Stimulated activated naive B cell treated with anti-CD40 and anti-IgM and Interleukin-4, amounts not matched to agents 10 μg/mL and 1 μg/mL and 100 μg/mL, for 72 hours (primary cell): ENCODE results near the gene CALML4.
"Not testable (repeated sequence)": the region's sequence is repeated elsewhere in the genome, so short reads cannot be mapped to it uniquely, and the experiment has no call there.

Experiments used
- ATAC-seq, 2 donors: fragments of 150-1000 bp; cut with Tn5 transposase; replicated peaks; 2 replicates each; pipeline ENCODE4 v1.10.0; 2021; ENCODE audit warnings: moderate library complexity in 1 of 2
- DNase-seq: peaks from one replicate; pipeline ENCODE4 v3.0.0; 2021
- H3K27ac Mint-ChIP-seq: one replicate; pipeline ENCODE4 v1.8.0; 2022; ENCODE audit warnings: mild to moderate bottlenecking, mixed read lengths
- H3K27me3 Mint-ChIP-seq, 2 donors: one replicate each; pipeline ENCODE4 v1.8.0; 2022; ENCODE audit warnings: mixed read lengths in 2 of 2
- H3K36me3 Mint-ChIP-seq, 2 donors: one replicate each; pipeline ENCODE4 v1.8.0; 2022; ENCODE audit warnings: mixed read lengths in 2 of 2, mild to moderate bottlenecking in 1 of 2
- H3K4me1 Mint-ChIP-seq, 2 donors: one replicate each; pipeline ENCODE4 v1.8.0; 2022; ENCODE audit warnings: mixed read lengths in 2 of 2, mild to moderate bottlenecking in 1 of 2
- H3K4me3 Mint-ChIP-seq, 2 donors: one replicate each; pipeline ENCODE4 v1.8.0; 2022; ENCODE audit warnings: mild to moderate bottlenecking in 2 of 2, mixed read lengths in 2 of 2, moderate library complexity in 1 of 2
- H3K9me3 Mint-ChIP-seq, 2 donors: one replicate each; pipeline ENCODE4 v1.8.0; 2022; ENCODE audit warnings: mixed read lengths in 2 of 2, mild to moderate bottlenecking in 1 of 2

Gene CALML4

GRCh38 chr15:68220489-68220888, 15.4 kb upstream of the CALML4 start:
- ATAC-seq: no peak
- no peak for DNase-seq
- no peak overlapping the region for H3K4me3 Mint-ChIP-seq

GRCh38 chr15:68218847-68219798, 14.0 kb upstream of the CALML4 start:
- DNase-seq (no peak), ATAC-seq (no peak)
- Mint-ChIP-seq H3K36me3 (peaks cover 31 to 46% of the 10 kb centered on the region in 2 donors), H3K9me3 (no peaks in the 10 kb centered on the region), H3K4me3 (no peak overlapping the region), H3K27me3 (no peaks in the 10 kb centered on the region), H3K27ac (no peak overlapping the region), H3K4me1 (peaks cover 5 to 6% of the 10 kb centered on the region in 2 donors)

More at GRCh38 chr15:68220489-68220888, 15.4 kb upstream of the CALML4 start:
- Mint-ChIP-seq H3K36me3 (peaks cover 33 to 51% of the 10 kb centered on the region in 2 donors), H3K27me3 (no peaks in the 10 kb centered on the region), H3K4me1 (peaks cover 14 to 19% of the 10 kb centered on the region in 2 donors), H3K9me3 (no peaks in the 10 kb centered on the region), H3K27ac (no peak overlapping the region)

- Mint-ChIP-seq H3K9me3 (no peaks in the 10 kb centered on the region), H3K4me1 (peaks cover 6 to 9% of the 10 kb centered on the region in 2 donors), H3K27ac (no peak overlapping the region), H3K36me3 (peaks cover 37 to 51% of the 10 kb centered on the region in 2 donors), H3K27me3 (no peaks in the 10 kb centered on the region), H3K4me3 (no peak overlapping the region)
- ATAC-seq: no peak
- no peak for DNase-seq
Observed at GRCh38 chr15:68218331-68218730, 13.2 kb upstream of the CALML4 start.

- H3K36me3 Mint-ChIP-seq: peaks cover 32 to 47% of the 10 kb centered on the region in 2 donors
- no peak for DNase-seq
- no peaks in the 10 kb centered on the region for H3K9me3 Mint-ChIP-seq
- H3K27me3 Mint-ChIP-seq: no peaks in the 10 kb centered on the region
- H3K4me1 Mint-ChIP-seq: peaks cover 0 to 6% of the 10 kb centered on the region in 2 donors
- ATAC-seq: no peak
- H3K4me3 Mint-ChIP-seq: no peak overlapping the region
- H3K27ac Mint-ChIP-seq: no peak overlapping the region
Observed at GRCh38 chr15:68217341-68217740, 12.2 kb upstream of the CALML4 start.

- Mint-ChIP-seq H3K4me3 (no peak overlapping the region), H3K9me3 (no peaks in the 10 kb centered on the region), H3K27me3 (no peaks in the 10 kb centered on the region), H3K27ac (no peak overlapping the region), H3K4me1 (peaks cover 11 to 18% of the 10 kb centered on the region in 2 donors), H3K36me3 (peaks cover 37 to 62% of the 10 kb centered on the region in 2 donors)
- DNase-seq: no peak
- no peak for ATAC-seq
Observed at GRCh38 chr15:68214838-68215254, 9.7 kb upstream of the CALML4 start.

GRCh38 chr15:68213991-68214837, 9.1 kb upstream of the CALML4 start:
- ATAC-seq: no peak
- no peak overlapping the region for H3K4me3 Mint-ChIP-seq
- no peak for DNase-seq
- H3K9me3 Mint-ChIP-seq: no peaks in the 10 kb centered on the region
- peak overlapping the region; percentile 63 for H3K27ac Mint-ChIP-seq
- H3K36me3 Mint-ChIP-seq: peaks cover 40 to 60% of the 10 kb centered on the region in 2 donors
- peaks cover 17 to 24% of the 10 kb centered on the region in 2 donors for H3K4me1 Mint-ChIP-seq
- no peaks in the 10 kb centered on the region for H3K27me3 Mint-ChIP-seq

- Mint-ChIP-seq H3K4me1 (peaks cover 24 to 32% of the 10 kb centered on the region in 2 donors), H3K36me3 (peaks cover 39 to 61% of the 10 kb centered on the region in 2 donors)
- not testable (repeated sequence) for H3K9me3 Mint-ChIP-seq, DNase-seq, ATAC-seq, H3K4me3 Mint-ChIP-seq, H3K27me3 Mint-ChIP-seq, H3K27ac Mint-ChIP-seq
Observed at GRCh38 chr15:68213491-68213845, 8.3 kb upstream of the CALML4 start.

GRCh38 chr15:68211656-68212320, 6.7 kb upstream of the CALML4 start:
- no peak overlapping the region for H3K27ac Mint-ChIP-seq
- H3K9me3 Mint-ChIP-seq: no peaks in the 10 kb centered on the region
- peaks cover 39 to 60% of the 10 kb centered on the region in 2 donors for H3K36me3 Mint-ChIP-seq
- no peaks in the 10 kb centered on the region for H3K27me3 Mint-ChIP-seq
- H3K4me1 Mint-ChIP-seq: peaks cover 25 to 40% of the 10 kb centered on the region in 2 donors
- DNase-seq: no peak
- no peak overlapping the region for H3K4me3 Mint-ChIP-seq
- no peak for ATAC-seq

- Mint-ChIP-seq H3K4me1 (peaks cover 30 to 48% of the 10 kb centered on the region in 2 donors), H3K36me3 (peaks cover 37 to 57% of the 10 kb centered on the region in 2 donors), H3K9me3 (no peaks in the 10 kb centered on the region), H3K27me3 (no peaks in the 10 kb centered on the region), H3K27ac (peak overlapping the region; percentile 14), H3K4me3 (no peak overlapping the region)
- peak; percentile 53 to 63 for ATAC-seq
- DNase-seq: peak; percentile 39
Observed at GRCh38 chr15:68210821-68211655, 5.9 kb upstream of the CALML4 start.

GRCh38 chr15:68210409-68210756, 5.3 kb upstream of the CALML4 start:
- H3K27ac Mint-ChIP-seq: peak overlapping the region; percentile 11
- DNase-seq (no peak), ATAC-seq (no peak)
- no peaks in the 10 kb centered on the region for H3K27me3 Mint-ChIP-seq
- H3K4me1 Mint-ChIP-seq: peaks cover 31 to 49% of the 10 kb centered on the region in 2 donors
- peaks cover 40 to 58% of the 10 kb centered on the region in 2 donors for H3K36me3 Mint-ChIP-seq
- H3K4me3 Mint-ChIP-seq: no peak overlapping the region
- H3K9me3 Mint-ChIP-seq: no peaks in the 10 kb centered on the region

GRCh38 chr15:68209735-68210408, 4.7 kb upstream of the CALML4 start:
- H3K27me3 Mint-ChIP-seq: no peaks in the 10 kb centered on the region
- DNase-seq (peak; percentile 32), ATAC-seq (peak; percentile 80 to 83)
- H3K4me1 Mint-ChIP-seq: peaks cover 31 to 49% of the 10 kb centered on the region in 2 donors
- peak overlapping the region; percentile 5 to 48 for H3K4me3 Mint-ChIP-seq
- peak overlapping the region; percentile 11 for H3K27ac Mint-ChIP-seq
- no peaks in the 10 kb centered on the region for H3K9me3 Mint-ChIP-seq
- peaks cover 41 to 60% of the 10 kb centered on the region in 2 donors for H3K36me3 Mint-ChIP-seq

GRCh38 chr15:68209272-68209671, 4.1 kb upstream of the CALML4 start:
- no peak for DNase-seq
- H3K27ac Mint-ChIP-seq: peak overlapping the region; percentile 11
- peaks cover 31 to 49% of the 10 kb centered on the region in 2 donors for H3K4me1 Mint-ChIP-seq
- H3K9me3 Mint-ChIP-seq: no peaks in the 10 kb centered on the region
- no peaks in the 10 kb centered on the region for H3K27me3 Mint-ChIP-seq
- H3K4me3 Mint-ChIP-seq: no peak overlapping the region
- peak in 1 of 2 donors; percentile 9 for ATAC-seq
- peaks cover 43 to 62% of the 10 kb centered on the region in 2 donors for H3K36me3 Mint-ChIP-seq
